NCI-H446 treated with DMSO at 0.1 percent for 48 hours (cell line): ENCODE measurements around the gene CD164.
"Not testable (repeated sequence)": the region's sequence is repeated elsewhere in the genome, so short reads cannot be mapped to it uniquely, and the experiment has no call there.

Experiments
- DNase-seq: peaks from one replicate; lab custom pipeline; 2025; lab: John Stamatoyannopoulos, UW

The CD164 gene

DNA sequence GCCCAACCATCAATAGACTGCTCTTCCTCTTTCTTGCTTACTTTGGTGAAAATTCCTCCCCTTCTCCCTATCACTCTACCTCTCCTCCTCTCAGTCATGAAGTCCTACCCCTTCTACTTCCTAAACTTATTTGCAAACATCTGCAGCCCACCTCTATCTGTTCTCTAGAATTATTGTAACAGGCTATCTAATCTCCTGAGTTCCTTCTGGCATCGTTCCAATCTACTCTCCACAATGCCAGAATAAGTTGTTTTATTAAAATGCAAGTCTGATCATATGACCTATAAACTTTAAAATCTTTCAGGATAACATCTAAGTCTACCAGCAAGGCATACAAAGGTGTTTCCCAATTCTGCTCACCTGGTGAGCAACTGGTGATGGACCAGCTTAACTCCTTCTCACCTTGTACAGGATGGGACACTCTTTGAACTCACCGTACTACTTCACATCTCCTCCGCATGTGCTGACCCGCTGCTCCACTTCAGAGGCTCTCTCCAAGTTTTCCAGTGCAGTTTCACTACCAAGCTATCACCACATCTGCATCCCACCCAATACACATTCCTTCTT lies 7.9 kb downstream of the CD164 start:
- DNase-seq, result no peak

DNA sequence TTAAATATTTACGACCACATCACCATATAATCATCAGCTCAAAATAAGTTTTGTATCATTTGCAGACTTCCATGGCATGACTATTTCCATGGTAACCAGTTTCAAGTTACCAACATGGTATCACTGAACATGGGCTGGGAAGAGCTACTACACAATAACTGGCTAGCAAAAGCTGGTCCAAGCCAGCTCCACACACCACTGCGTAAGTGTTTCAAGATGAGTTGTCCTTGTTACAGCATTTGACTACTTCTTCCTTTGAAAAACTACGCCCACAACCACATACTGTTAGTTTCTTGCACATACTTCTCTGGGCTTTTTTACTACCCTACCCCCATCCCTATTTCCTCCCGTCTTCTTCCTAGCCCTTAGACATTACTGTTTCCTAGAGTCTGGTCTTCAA lies 8.5 kb downstream of the CD164 start:
- DNase-seq, result no peak

DNA sequence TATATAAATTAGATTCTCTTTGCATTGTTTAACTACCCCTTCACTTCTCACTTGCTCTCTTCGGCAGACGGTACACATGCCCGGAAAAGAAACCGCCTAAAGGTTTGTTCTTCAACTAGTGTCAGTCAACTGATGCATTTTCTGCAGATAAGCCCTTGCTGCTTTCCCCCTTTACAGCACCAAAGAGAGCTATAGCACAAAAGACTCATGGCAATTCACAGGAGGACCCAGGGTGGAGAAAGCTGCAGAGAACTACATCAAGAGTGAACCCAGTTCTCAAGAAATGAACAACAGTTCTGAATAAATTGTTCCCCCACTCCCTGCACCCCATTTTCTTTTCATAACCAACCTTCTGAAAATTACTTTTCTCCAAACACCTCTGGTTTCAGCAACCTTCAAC lies 8.9 kb downstream of the CD164 start:
- no peak for DNase-seq

DNA sequence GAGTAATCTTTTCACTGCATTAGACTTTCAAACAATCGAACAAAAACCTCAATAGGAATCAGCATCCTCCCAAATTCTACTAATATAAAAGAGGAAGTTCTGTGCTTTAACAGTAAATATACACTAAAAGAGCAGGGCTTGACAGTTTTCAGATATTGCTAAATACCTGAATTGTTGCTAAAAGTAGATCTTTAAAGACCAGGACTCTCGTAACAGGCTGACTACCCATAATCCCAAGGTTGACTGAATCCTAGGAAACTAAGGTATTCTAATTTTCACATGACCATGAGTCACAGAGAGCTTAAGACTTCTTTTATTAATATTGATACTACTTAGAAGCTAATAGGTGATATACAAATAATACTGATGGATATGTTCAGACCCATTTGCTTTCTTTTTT lies 10.1 kb downstream of the CD164 start:
- DNase-seq, result no peak

DNA sequence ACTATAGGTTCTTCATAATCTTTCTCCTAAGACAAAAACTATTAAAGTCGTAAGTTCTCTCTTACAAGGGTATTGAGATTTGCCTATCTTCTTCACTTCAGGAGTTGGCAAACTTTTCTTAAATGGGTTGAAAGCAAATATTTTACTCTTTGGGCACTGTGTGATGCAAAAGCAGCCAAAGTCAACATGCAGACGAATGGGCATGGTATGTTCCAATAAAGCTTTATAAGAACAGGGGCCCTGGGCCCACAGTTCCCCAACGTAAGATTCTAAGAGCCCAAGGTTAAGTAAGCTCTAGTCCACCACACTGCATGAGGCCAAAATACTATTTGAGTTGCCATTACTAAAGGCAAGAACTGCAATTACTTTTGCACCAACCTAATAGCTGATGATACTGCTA lies 11.5 kb downstream of the CD164 start:
- no peak for DNase-seq

DNA sequence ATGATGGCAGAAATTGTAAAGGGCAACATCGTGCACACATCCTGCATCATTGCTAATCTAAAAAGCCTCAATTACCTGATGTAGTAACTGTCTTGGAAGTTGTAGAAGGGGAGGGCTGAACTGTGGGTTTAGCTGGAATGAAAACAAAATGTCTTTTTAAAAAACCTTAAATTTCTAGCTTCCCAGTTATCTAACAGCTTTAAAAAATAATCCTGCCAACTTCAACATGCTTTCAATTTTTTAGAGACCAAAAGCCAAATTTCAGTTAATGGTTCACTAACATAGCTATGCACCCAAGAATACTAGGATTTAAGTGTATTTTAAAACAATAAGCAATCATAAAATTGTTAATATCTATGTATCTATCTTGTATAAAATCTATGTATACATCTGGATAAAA lies 11.9 kb downstream of the CD164 start:
- no peak for DNase-seq

DNA sequence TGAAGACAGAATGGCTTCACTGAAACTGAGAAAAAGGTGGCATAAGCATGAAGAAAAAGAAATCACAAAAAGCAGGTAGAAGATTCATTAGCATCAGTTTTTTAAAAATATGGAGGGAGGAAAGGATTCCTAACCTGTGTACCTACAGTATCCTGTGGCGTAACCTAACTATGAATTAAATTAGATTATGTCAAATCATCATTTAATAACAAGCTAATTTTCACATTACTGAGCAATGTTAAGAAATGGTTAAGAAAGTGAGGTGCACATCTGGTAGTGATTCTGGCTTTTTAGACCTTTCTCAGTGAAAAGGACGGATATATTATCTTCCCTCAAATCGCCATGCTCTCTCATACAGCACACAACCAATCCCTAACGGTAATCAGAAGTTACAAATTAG lies 12.5 kb downstream of the CD164 start:
- no peak for DNase-seq

DNA sequence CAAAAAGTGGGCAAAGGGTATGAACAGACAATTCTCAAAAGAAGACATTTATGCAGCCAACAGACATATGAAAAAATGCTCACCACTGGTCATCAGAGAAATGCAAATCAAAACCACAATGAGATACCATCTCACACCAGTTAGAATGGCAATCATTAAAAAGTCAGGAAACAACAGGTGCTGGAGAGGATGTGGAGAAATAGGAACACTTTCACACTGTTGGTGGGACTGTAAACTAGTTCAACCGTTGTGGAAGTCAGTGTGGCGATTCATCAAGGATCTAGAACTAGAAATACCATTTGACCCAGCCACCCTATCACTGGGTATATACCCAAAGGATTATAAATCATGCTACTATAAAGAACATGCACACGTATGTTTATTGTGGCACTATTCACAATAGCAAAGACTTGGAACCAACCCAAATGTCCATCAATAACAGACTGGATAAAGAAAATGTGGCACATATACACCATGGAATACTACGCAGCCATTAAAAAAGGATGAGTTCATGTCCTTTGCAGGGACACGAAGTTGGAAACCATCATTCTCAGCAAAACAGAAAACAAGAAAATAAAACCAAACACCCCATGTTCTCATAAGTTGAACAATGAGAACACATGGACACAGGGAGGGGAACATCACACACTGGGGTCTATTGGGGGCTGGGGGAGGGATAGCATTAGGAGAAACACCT lies 17.7 kb downstream of the CD164 start:
- not testable (repeated sequence) for DNase-seq

DNA sequence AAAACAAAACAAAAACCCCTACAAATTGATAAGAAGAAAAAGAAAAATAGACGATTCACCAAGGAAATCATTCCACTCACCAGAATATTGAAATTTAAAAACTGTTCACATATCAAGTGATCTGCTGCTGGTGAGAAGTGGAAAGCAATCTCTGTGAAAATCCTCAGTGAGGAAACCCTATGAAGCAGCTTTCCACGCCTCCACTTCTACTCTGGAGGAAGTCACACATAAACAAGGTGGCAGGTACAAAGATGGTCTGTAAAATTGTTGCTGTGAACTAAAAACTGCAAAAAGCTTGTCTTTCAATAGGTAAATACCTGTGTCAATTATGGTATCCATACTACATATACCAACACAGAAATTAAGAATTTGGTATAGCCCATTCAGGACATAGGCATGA lies 18.5 kb downstream of the CD164 start:
- DNase-seq, result no peak

DNA sequence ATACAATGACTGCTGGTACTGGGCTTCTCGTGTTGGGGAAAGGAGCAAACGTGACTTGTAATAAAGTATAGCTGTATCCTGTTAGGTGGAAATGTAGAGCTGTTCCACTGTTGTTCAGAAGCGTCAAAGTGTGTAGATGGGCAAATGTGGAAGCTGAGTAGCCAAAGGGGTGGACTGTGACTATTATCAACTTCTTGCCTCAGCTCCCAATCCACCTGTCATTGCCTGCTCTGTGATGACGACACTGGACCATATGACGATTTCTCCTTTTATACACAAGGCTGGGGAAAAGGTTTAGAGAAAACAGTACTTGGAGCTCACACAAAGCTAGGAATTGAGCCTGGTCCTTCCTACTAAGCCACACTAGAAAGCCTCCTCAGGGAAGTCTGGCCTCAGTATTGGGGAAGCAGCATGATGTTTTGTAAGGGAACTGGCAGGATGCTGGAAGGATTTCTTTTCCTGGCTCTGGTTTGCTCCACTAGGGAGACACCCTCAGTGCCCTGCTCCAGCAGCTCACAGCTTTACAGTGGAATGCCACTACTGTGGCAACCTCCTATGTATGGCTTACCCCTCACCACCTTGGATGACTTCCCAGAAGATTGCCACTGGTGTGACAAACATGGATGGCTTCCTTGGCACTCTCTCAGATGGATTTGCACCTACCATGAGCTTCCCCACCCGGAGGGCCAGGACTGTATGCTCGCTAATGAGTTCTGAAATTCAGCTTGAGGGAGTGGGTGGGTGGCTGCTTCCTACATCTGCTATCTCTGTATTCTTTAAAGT lies 20.0 kb downstream of the CD164 start:
- DNase-seq, result no peak

DNA sequence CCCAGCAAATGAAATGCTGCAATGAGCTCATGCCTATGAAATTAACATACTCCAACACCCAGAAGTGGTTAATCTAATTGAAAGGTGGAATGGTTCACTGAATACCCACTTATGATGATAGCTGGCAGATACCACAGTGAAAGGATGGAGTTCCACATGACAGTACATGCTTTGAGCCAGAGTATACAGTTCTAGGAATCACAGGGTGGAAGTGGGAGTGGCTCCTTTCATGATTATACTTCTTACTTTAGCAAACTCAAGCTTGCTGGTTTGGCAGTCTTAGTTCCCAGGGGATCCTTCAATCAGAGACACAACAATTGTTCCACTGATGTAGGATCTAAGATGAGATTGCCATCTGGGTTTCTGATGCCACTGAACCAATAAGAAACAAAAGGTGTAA lies 21.5 kb downstream of the CD164 start:
- DNase-seq, result no peak

DNA sequence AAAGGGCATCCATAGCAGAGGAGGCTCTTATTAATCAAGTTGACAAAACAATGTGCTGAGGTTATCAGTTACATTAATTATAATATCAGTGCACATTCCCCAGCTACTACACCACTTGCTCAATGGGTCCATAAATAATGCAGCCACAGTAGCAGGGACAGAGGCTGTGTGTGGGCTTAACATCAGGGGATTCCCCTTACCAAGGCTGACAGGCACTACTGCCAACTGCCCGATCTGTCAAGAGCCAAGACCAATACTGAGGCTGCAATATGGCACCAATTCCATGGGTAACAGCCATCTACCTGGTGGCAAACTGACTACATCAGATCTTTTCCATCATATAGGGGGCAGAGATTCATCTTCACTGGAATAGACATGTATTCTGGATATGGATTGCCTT lies 22.0 kb downstream of the CD164 start:
- no peak for DNase-seq

DNA sequence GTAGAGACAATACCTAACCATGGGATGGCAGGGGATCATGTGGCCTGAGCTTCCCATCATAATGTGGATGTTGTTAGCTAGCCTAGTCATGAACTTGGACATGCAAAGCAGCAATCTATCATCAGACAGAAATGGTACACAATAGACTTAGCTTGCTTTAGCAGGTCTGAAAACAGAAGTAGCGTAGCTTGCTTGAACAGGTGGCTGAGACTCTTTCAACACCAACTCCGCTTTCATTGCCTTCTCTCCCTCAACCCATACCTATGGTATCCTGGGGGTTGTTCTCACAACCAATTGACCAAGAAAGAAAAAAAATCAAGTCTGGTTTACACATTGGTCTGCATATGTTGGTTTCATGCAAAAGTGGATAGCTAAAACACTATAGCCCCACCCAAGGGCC lies 23.0 kb downstream of the CD164 start:
- no peak for DNase-seq

DNA sequence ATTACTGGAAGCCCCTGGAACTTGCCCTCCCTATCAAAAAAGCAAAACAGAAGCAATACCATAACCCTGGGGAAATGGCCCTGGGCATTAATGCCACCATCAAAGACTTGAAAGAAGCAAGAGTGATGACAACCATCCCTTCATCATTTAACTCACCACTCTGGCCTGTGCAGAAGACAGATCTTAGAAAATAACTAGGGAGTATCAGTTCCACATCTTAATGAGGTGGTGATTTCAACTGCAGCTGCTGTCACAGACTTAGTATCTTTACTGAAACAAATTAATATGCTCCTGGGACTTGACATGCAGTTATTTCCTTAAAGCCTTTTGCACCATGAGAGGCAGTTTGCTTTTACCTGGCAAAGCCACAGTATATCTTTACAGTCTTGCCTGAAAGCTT lies 24.1 kb downstream of the CD164 start:
- no peak for DNase-seq

DNA sequence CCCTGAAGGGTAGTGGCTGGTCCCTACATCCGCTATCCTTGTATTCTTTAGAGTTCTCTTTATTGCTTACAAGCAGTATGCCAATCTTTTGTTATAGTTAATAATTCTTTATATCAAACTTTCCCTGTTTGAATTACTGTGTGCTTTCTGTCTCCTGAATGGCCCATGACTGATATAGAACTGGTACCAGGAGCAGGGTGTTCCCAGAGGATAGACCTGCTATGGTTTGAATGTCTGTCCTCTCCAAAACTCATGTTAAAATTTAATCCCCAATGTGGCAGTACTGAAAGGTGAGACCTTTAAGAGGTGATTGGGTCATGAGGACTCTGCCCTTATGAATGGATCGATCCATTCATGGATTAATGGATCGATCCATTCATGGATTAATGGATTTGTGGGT lies 26.0 kb downstream of the CD164 start:
- DNase-seq, result no peak

DNA sequence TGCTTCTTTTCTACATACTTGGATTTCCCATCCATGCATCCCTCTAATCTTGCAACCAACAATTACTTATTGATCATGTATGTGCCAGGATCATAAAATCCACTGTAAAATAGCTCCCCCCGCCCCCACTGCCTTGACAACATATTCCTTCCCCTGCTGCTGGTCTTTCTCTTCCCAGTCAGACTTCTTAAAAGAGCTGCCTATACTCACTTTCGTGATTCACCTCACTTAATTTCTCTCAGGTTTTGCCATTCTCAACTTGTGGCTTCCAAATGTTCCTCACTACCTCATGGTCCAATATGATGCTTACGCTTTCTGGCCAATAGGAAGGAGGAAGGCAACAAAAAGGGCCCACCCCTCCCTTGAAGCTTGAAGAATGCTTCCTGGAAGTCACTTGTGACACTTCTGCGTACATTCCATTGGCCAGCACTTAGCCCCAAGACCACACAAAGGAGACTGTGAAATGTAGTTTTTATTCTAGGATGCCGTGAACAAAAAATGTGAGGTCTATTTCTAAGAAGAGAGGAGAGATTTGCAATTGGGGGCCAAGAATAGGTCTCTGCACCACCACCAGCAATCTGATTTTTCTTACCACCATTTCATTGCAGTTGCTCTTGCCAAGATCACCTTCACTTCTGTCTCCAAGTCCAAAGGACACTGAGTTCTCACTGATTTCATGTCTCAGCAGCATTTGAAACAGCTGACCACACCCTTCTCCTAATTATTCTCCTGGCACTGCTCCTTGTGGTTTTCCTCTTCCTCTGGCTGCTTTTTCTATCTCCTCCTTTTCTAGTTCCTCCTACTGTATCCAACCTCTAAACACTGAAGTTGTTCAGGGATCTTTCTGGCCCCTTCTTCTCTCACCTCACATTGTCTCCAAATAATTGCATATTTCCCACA lies 30.8 kb downstream of the CD164 start:
- DNase-seq, result no peak

DNA sequence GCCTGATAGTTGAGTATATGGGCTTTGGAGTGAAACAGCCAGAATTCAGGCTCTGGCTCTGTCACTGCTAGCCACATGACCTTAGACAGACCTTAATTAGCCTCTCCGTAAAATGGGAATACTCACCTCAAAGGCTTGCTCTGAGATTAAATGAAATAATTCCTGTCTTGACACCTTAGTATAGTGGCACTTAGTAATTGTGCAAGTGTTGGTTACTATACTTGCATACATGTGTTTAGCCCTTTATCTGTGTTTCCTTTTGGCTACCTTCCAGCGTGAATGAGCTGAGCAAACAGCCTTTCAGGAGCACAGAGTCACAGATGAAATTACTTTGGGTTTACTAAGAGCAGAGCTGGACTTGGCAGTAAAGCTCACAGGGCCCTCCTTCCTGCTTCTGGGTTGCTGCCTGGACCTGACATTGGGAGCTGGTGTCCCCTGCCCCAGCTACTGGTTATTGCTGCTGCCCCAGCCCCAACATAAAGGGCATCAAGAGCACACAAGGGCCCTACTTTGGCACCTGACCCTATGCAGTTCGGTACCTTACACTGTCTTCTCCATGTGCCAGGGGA lies 32.8 kb downstream of the CD164 start:
- DNase-seq, result no peak

DNA sequence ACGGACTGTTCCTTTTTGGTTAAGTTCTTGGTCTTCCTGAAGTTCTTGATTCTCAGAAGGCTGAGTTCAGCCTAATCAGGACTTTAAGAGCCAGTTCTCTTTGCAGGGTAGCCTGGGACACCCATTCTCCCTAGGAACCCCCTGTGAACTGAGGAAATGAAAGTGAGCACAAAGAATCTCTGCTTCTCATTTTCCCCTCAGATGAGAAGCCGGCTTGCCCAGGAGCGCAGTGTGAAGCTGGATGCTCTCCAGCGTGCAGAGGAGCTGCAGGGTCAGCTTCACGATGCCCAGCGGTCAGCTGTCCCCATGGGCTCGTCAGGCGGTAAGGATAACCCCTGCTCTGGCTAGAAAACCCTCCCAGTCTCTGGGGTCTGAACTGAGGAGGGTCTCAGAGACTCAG lies 34.0 kb downstream of the CD164 start:
- DNase-seq, result no peak

DNA sequence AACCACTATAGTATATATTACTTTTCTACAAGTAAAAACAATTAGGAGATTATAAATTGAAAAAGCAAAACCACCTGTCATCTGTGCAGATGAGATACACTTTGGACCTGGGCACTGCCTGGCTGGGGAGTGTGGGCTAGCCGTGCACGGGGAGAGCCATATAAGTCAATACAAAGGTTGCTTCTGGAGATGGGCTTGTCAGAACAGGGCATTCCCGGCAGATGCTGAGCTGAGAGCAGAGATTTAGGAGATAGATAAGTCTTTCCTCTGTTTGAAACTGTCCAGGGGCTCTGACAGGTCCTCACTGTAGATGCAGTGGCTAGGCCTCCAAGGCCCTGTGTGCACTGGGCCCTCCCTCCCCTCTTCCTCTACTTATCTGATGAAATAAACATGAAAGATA lies 34.5 kb downstream of the CD164 start:
- DNase-seq, result no peak

DNA sequence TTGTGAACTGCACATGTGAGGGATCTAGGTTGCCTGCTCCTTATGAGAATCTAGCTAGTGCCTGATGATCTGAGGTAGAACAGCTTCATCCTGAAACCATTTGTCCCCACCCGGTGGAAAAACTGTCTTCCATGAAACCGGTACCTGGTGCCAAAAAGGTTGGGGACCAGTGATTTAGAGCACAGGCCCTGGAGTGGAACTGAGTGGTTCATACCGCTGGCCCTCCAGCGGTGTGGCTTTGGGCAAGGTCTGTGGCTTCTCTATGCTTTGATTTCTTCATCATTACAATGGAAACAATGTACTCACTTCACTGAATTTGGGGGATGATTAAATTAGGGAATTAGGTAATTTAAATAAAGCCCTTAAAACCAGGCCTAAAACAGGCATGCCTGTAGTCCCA lies 36.3 kb downstream of the CD164 start:
- no peak for DNase-seq

DNA sequence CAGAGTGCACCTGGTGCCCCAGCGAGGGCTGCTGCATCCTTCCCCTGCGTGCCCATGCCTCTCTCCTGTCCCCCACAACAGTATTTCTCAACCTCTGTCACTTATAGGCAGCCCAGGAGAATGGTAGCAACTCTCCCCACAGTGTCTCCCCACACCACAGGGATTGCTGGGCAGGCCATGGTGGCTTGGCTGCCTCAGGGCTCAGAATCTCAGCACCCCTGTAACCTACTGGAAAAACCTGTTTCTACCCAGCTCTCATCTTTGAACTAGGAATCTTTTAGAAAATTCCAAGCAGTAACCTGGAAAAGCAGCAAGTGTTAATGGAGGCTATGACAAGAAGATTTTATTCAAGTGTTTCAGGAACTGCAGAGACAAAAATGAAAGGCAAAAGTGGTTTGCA lies 38.0 kb downstream of the CD164 start:
- no peak for DNase-seq

DNA sequence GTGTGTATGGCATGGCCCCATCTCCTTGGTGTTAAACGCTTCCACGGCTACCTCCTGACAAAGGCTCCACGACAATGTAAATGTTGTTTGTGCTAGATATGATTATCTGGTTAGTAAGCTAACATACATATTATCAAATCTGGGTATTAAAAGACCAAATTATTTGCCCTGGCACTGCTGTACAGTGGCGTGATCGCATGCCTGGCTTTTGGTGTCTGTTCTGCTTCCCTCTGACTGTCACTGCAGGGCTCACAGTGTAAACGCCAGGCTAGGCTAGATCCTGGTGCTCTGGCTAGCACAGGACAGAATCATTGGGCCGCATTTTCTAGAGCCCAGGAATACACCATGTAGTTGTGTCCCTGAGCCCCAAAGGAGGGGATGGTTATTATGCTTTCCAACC lies 38.7 kb downstream of the CD164 start:
- no peak for DNase-seq
